GM12874 (cell line): ENCODE results near the gene RARRES2.

Experiments
- TF ChIP-seq, protein P1 (sequence below): IDR thresholded peaks from 2 replicates; pipeline ENCODE4 v1.5.1; 2011; ENCODE audit warnings: low read depth, mild to moderate bottlenecking, control low read depth, low read length, moderate library complexity; ENCODE audit not compliant: insufficient read depth

Gene RARRES2

DNA sequence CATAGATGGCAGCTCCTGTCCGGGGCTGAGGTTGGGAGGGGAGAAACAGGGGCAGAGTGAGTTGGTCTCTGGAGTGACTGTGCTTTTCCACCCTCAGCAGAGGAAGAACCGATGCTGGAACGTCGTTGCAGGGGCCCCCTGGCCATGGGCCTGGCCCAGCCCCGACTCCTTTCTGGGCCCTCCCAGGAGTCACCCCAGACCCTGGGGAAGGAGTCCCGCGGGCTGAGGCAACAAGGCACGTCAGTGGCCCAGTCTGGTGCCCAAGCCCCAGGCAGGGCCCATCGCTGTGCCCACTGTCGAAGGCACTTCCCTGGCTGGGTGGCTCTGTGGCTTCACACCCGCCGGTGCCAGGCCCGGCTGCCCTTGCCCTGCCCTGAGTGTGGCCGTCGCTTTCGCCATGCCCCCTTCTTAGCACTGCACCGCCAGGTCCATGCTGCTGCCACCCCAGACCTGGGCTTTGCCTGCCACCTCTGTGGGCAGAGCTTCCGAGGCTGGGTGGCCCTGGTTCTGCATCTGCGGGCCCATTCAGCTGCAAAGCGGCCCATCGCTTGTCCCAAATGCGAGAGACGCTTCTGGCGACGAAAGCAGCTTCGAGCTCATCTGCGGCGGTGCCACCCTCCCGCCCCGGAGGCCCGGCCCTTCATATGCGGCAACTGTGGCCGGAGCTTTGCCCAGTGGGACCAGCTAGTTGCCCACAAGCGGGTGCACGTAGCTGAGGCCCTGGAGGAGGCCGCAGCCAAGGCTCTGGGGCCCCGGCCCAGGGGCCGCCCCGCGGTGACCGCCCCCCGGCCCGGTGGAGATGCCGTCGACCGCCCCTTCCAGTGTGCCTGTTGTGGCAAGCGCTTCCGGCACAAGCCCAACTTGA, 29.9 kb upstream of the RARRES2 start:
- TF ChIP-seq, protein P1, sequence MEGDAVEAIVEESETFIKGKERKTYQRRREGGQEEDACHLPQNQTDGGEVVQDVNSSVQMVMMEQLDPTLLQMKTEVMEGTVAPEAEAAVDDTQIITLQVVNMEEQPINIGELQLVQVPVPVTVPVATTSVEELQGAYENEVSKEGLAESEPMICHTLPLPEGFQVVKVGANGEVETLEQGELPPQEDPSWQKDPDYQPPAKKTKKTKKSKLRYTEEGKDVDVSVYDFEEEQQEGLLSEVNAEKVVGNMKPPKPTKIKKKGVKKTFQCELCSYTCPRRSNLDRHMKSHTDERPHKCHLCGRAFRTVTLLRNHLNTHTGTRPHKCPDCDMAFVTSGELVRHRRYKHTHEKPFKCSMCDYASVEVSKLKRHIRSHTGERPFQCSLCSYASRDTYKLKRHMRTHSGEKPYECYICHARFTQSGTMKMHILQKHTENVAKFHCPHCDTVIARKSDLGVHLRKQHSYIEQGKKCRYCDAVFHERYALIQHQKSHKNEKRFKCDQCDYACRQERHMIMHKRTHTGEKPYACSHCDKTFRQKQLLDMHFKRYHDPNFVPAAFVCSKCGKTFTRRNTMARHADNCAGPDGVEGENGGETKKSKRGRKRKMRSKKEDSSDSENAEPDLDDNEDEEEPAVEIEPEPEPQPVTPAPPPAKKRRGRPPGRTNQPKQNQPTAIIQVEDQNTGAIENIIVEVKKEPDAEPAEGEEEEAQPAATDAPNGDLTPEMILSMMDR: no peak

DNA sequence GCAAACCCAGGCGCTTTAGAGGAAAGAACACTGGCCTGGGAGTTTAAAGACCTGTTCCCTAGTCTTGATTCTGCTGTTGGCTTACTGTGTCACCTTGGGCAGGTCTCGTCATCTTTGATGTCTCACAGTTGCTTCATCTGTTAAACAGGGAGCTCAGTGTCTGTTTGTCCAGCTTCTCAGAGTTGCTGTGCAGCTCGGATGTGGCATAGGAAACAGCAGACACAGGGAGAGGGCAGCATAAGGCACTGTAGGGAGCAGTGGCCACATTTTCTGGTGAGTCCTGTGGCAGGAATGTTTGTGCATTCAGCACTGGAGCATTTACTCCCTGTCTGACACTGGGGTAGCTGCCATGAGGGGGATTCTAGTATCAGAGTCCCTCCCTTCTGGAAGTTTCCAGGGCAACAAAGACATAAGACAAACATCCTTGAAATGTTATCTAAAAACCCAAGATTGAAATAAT, 29.2 kb upstream of the RARRES2 start:
- TF ChIP-seq, protein P1: no peak

DNA sequence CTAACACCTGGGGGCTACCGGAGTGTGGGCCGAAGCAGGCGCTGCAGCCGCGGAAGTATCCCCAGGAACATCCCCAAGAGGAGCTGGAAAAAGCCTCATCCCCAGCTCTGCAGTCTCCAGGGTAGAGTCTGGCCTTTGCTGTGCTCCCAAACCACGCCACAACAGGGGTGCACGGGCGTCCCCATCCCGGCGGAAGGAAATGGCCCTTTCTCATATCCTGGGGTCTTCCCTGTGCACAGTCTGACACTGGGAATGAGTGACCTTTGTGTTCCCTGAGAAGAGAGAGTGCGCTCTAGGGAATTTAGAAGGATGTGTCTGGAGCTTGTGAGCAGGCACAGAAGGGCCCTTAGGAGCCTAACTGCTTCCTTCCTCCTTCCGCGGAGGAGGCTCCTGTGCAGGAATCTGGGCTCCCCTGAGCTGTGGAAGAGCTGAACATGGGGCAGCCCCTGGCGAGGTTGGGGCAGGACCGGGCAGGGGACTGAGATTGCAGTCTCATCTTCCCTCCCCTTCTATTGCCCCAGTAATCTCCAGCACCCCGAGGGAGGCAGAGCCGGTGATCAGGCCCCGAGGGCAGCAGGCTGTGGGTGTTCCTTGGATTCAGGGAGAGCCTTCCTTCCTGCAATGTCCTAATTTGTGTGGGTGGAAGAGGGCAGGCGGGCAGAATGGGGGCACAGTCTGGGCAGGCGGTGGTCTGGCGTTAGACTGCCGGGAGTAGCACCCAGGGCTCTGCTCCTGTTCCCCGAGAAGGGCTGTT, 28.5 kb upstream of the RARRES2 start:
- TF ChIP-seq, protein P1: no peak

DNA sequence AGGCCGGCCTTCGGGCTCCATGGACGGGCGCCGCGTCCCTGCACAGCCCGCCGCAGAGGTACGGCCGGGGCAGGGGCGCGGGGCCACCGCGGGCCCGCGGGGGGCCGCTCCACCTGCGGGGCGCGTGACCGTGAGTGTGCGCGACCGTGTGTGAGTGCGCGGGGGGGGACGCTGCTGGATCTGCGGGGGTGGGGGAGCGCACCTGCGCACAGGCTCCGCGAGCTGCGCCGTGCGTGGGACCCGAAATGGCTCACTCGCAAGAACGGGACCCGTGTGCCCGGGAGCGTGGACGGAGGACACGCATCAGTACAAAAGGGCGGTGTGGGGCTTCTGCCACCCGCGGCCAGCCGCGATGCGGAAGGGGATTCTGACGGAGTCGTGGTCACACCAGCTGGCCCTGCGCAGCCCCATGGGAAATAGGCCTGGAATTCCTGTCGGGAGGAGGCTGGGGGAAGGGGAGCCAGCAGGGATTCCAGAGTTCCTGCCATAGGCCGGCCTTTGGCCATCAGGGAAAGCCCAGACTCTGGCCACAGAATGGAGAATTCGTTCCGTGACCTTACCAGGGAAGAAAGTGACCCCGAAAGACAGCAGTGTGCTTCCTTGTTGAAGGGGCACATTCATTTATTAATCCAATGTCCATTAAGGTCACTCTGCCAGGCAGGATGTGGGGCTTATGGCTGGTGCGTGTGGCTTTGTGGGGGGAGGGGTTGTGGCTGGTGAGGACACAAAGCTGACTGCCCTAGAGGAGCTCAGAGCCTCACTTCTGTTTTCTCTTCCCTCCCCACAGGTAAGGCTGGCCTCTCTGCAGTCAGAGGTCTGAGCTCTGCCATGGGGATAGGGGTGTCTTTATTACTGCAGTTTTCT, 27.7 kb upstream of the RARRES2 start:
- TF ChIP-seq, protein P1: no peak

DNA sequence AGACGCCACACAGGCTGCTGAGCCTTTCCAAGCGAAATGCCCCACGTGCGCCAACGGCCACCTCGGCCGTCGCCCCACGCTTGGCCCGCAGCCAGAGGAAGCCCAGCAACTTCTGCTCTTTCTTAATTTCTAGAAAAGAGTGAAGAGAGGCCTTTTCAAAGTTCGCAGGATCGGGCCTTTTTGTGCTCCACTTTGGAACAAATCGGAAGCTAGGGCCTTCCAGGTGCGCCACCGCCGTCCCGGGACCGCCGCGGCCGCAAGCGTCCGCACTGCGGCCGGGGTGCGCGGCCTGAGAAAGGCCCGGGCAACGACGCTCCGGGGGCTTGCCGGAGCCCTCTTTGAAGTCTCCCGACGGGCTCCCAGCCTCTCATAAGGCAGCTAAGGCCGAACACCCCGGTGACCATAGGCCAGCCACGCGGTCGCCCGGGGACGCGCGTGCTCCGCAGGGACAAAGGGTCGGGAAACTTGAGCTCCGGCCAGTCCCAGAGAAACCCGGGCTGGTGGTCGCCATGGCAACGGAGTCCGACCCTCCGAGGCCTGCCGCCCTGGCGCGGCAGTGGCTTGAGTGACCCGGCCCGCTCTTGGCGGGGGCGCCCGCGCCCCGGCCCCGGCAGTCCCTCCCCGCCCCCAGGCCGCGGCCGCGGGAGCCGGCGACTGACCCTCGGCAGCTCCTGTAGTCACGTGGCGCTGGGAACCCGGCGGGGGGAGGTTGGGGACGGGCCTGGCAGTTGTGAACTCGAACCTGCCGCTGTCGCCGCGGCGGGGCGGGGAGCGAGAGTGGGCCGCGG, 26.9 kb upstream of the RARRES2 start, which contains the start of gene REPIN1:
Gene REPIN1 (plus strand): TSS at position 727 of the 788 bp plus-strand sequence. CDS start 890 bp downstream, outside the sequence.
- TF ChIP-seq, protein P1: no peak

DNA sequence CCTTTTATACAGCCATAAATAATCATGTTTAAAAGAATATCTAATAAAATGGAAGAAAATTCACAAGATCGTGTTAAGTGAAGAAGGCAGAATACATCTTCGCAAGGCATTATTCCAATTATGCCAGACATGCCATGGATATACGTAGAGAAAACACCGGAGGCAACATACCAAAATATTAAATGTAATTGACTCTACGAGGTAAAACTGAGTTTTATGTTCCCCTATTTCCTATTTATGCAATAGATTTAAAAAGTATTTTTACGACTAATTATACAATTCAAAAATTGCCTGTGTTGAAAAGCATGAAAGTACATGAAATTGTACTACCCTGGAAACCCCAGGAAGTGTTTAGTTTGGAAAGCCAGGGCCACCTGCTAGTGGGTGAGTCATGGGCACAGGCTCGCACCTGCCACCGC, 26.3 kb upstream of the RARRES2 start:
- TF ChIP-seq, protein P1: no peak
